Stimulated activated naive CD8-positive, alpha-beta T cell treated with anti-CD3 and anti-CD28 coated beads, Interleukin-15, amount 100 ng/mL, for 72 hours (primary cell): ENCODE data around the gene BAIAP3.

Experiments used
- ATAC-seq: fragments of 150-1000 bp; cut with Tn5 transposase; 2 replicates; pipeline ENCODE4 v1.10.0; 2021; ENCODE audit warnings: mild to moderate bottlenecking, moderate library complexity
- DNase-seq, 2 donors: peaks; one replicate each; pipeline ENCODE4 v3.0.0; 2021 to 2022
- H3K27ac Mint-ChIP-seq, 2 donors: one replicate each; pipeline ENCODE4 v1.8.0; 2022; ENCODE audit warnings: mild to moderate bottlenecking in 2 of 2, mixed read lengths in 2 of 2, moderate library complexity in 2 of 2
- H3K27me3 Mint-ChIP-seq: one replicate; pipeline ENCODE4 v1.8.0; 2022; ENCODE audit warnings: mixed read lengths
- H3K4me1 Mint-ChIP-seq: one replicate; pipeline ENCODE4 v1.8.0; 2022; ENCODE audit warnings: mild to moderate bottlenecking, mixed read lengths
- H3K4me3 Mint-ChIP-seq, 2 donors: one replicate each; pipeline ENCODE4 v1.8.0; 2022; ENCODE audit warnings: mild to moderate bottlenecking in 2 of 2, mixed read lengths in 2 of 2, moderate library complexity in 1 of 2
- H3K9me3 Mint-ChIP-seq, 2 donors: one replicate each; pipeline ENCODE4 v1.8.0; 2022; ENCODE audit warnings: mixed read lengths in 2 of 2

Gene BAIAP3

GRCh38 chr16:1374418-1375297, 41.2 kb downstream of the BAIAP3 start:
- Mint-ChIP-seq H3K9me3 (no peaks in the 10 kb centered on the region), H3K27me3 (no peaks in the 10 kb centered on the region), H3K4me1 (peaks cover 33% of the 10 kb centered on the region), H3K4me3 (no peak overlapping the region), H3K27ac (no peak overlapping the region)
- ATAC-seq = no peak
- no peak for DNase-seq

- peak overlapping the region in 1 of 2 donors; percentile 27 for H3K27ac Mint-ChIP-seq
- no peaks in the 10 kb centered on the region for H3K27me3 Mint-ChIP-seq
- no peaks in the 10 kb centered on the region for H3K9me3 Mint-ChIP-seq
- no peak overlapping the region for H3K4me3 Mint-ChIP-seq
- DNase-seq (no peak), ATAC-seq (no peak)
- H3K4me1 Mint-ChIP-seq = peaks cover 39% of the 10 kb centered on the region
Measured at GRCh38 chr16:1375298-1375640, 41.8 kb downstream of the BAIAP3 start.

GRCh38 chr16:1375741-1376410, 42.4 kb downstream of the BAIAP3 start:
- Mint-ChIP-seq H3K4me1 (peaks cover 40% of the 10 kb centered on the region), H3K4me3 (no peak overlapping the region), H3K9me3 (no peaks in the 10 kb centered on the region), H3K27me3 (no peaks in the 10 kb centered on the region), H3K27ac (peak overlapping the region in 1 of 2 donors; percentile 25)
- DNase-seq = no peak
- no peak for ATAC-seq

- Mint-ChIP-seq H3K4me3 (peak overlapping the region; percentile 87 to 89), H3K27ac (peak overlapping the region; percentile 65 to 95), H3K27me3 (no peaks in the 10 kb centered on the region), H3K9me3 (no peaks in the 10 kb centered on the region), H3K4me1 (peaks cover 40% of the 10 kb centered on the region)
- no peak for DNase-seq
- no peak for ATAC-seq
Measured at GRCh38 chr16:1377406-1378010, 44.1 kb downstream of the BAIAP3 start.

- Mint-ChIP-seq H3K27me3 (no peaks in the 10 kb centered on the region), H3K27ac (peak overlapping the region; percentile 85 to 95), H3K4me3 (peak overlapping the region; percentile 87 to 89), H3K4me1 (peaks cover 40% of the 10 kb centered on the region), H3K9me3 (no peaks in the 10 kb centered on the region)
- no peak for ATAC-seq
- DNase-seq = no peak
Measured at GRCh38 chr16:1378087-1378803, 44.8 kb downstream of the BAIAP3 start.

GRCh38 chr16:1378804-1379303, 45.4 kb downstream of the BAIAP3 start:
- no peaks in the 10 kb centered on the region for H3K27me3 Mint-ChIP-seq
- no peaks in the 10 kb centered on the region for H3K9me3 Mint-ChIP-seq
- peaks cover 40% of the 10 kb centered on the region for H3K4me1 Mint-ChIP-seq
- peak in 1 of 2 donors; percentile 61 for DNase-seq
- peak overlapping the region; percentile 85 to 95 for H3K27ac Mint-ChIP-seq
- ATAC-seq = peak; percentile 77
- peak overlapping the region; percentile 87 to 89 for H3K4me3 Mint-ChIP-seq

GRCh38 chr16:1379304-1380076, 46.0 kb downstream of the BAIAP3 start:
- Mint-ChIP-seq H3K27ac (peak overlapping the region; percentile 54 to 88), H3K4me3 (peak overlapping the region; percentile 84 to 87), H3K4me1 (peaks cover 36% of the 10 kb centered on the region), H3K9me3 (no peaks in the 10 kb centered on the region), H3K27me3 (no peaks in the 10 kb centered on the region)
- DNase-seq (peak; percentile 61 to 63), ATAC-seq (peak; percentile 80)

- Mint-ChIP-seq H3K27ac (peak overlapping the region; percentile 54 to 88), H3K9me3 (no peaks in the 10 kb centered on the region), H3K27me3 (no peaks in the 10 kb centered on the region), H3K4me3 (peak overlapping the region; percentile 83 to 84), H3K4me1 (peaks cover 36% of the 10 kb centered on the region)
- DNase-seq (no peak), ATAC-seq (no peak)
Measured at GRCh38 chr16:1380195-1380594, 46.8 kb downstream of the BAIAP3 start.

- Mint-ChIP-seq H3K4me3 (no peak overlapping the region), H3K9me3 (no peaks in the 10 kb centered on the region), H3K27ac (no peak overlapping the region), H3K4me1 (peaks cover 25% of the 10 kb centered on the region), H3K27me3 (no peaks in the 10 kb centered on the region)
- ATAC-seq (no peak), DNase-seq (no peak)
Measured at GRCh38 chr16:1381612-1382406, 48.4 kb downstream of the BAIAP3 start.

GRCh38 chr16:1383556-1383955, 50.1 kb downstream of the BAIAP3 start:
- Mint-ChIP-seq H3K9me3 (no peaks in the 10 kb centered on the region), H3K4me3 (no peak overlapping the region), H3K27me3 (no peaks in the 10 kb centered on the region), H3K4me1 (peaks cover 12% of the 10 kb centered on the region), H3K27ac (no peak overlapping the region)
- DNase-seq = no peak
- ATAC-seq = no peak

- DNase-seq = no peak
- Mint-ChIP-seq H3K4me3 (no peak overlapping the region), H3K4me1 (peaks cover 2% of the 10 kb centered on the region), H3K27ac (no peak overlapping the region), H3K9me3 (no peaks in the 10 kb centered on the region), H3K27me3 (no peaks in the 10 kb centered on the region)
- ATAC-seq = no peak
Measured at GRCh38 chr16:1385232-1385631, 51.8 kb downstream of the BAIAP3 start.

- ATAC-seq (no peak), DNase-seq (no peak)
- no peaks in the 10 kb centered on the region for H3K27me3 Mint-ChIP-seq
- H3K9me3 Mint-ChIP-seq = no peaks in the 10 kb centered on the region
- H3K4me3 Mint-ChIP-seq = no peak overlapping the region
- H3K27ac Mint-ChIP-seq = no peak overlapping the region
- no peaks in the 10 kb centered on the region for H3K4me1 Mint-ChIP-seq
Measured at GRCh38 chr16:1387331-1387730, 53.9 kb downstream of the BAIAP3 start.

- Mint-ChIP-seq H3K4me1 (no peaks in the 10 kb centered on the region), H3K9me3 (no peaks in the 10 kb centered on the region), H3K27ac (no peak overlapping the region), H3K4me3 (no peak overlapping the region), H3K27me3 (no peaks in the 10 kb centered on the region)
- no peak for ATAC-seq
- no peak for DNase-seq
Measured at GRCh38 chr16:1389762-1390161, 56.3 kb downstream of the BAIAP3 start.

- DNase-seq (no peak), ATAC-seq (no peak)
- Mint-ChIP-seq H3K27me3 (no peaks in the 10 kb centered on the region), H3K4me3 (no peak overlapping the region), H3K27ac (no peak overlapping the region), H3K9me3 (no peaks in the 10 kb centered on the region), H3K4me1 (no peaks in the 10 kb centered on the region)
Measured at GRCh38 chr16:1390239-1390779, 56.9 kb downstream of the BAIAP3 start.
